Gastroesophageal sphincter (tissue), 3 donors: Measurements from ENCODE around the gene GMEB1.

Source experiments
- EP300 ChIP-seq: sonication (generic); formaldehyde crosslinking; IDR thresholded peaks from one replicate; pipeline ENCODE4 v1.6.1; 2017; ENCODE audit warnings: antibody characterized with exemption, mild to moderate bottlenecking
- POLR2AphosphoS5 ChIP-seq: sonication (generic); formaldehyde crosslinking; IDR thresholded peaks from one replicate; pipeline ENCODE4 v1.6.1; 2017; ENCODE audit warnings: antibody characterized with exemption
- TF ChIP-seq, protein P1 (sequence below), 4 experiments: fragments of 200-600 bp in 2 of 4; fragments of 450-650 bp in 2 of 4; sonication (generic) in 1 of 4; IDR thresholded peaks; one replicate each; pipeline ENCODE4 v1.5.1; 2017 to 2019; ENCODE audit warnings: antibody characterized with exemption in 4 of 4, mild to moderate bottlenecking in 2 of 4, moderate library complexity in 2 of 4

- TF ChIP-seq EP300, result no peak
- TF ChIP-seq, protein P1, sequence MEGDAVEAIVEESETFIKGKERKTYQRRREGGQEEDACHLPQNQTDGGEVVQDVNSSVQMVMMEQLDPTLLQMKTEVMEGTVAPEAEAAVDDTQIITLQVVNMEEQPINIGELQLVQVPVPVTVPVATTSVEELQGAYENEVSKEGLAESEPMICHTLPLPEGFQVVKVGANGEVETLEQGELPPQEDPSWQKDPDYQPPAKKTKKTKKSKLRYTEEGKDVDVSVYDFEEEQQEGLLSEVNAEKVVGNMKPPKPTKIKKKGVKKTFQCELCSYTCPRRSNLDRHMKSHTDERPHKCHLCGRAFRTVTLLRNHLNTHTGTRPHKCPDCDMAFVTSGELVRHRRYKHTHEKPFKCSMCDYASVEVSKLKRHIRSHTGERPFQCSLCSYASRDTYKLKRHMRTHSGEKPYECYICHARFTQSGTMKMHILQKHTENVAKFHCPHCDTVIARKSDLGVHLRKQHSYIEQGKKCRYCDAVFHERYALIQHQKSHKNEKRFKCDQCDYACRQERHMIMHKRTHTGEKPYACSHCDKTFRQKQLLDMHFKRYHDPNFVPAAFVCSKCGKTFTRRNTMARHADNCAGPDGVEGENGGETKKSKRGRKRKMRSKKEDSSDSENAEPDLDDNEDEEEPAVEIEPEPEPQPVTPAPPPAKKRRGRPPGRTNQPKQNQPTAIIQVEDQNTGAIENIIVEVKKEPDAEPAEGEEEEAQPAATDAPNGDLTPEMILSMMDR (IDR thresholded peaks at IDR 0.05), result peak; percentile 87 to 95 (median 92)
- peak; percentile 95 for TF ChIP-seq POLR2AphosphoS5
Observed at GRCh38 chr1:28736450-28737306, 68.1 kb downstream of the GMEB1 start, which contains the start of gene YTHDF2.
